NCI-H2196 treated with DMSO at 0.1 percent for 48 hours (cell line): ENCODE results near the gene ALDH2.
"Not testable (repeated sequence)": the region's sequence is repeated elsewhere in the genome, so short reads cannot be mapped to it uniquely, and the experiment has no call there.

ENCODE experiments used
- DNase-seq: peaks from one replicate; lab custom pipeline; 2025; ENCODE audit not compliant: unreplicated experiment; lab: John Stamatoyannopoulos, UW

Gene ALDH2

GRCh38 chr12:111824312-111824711, 57.6 kb downstream of the ALDH2 start:
- not testable (repeated sequence) for DNase-seq

GRCh38 chr12:111825509-111825908, 58.8 kb downstream of the ALDH2 start:
- DNase-seq: no peak

GRCh38 chr12:111826316-111826715, 59.6 kb downstream of the ALDH2 start:
- no peak for DNase-seq

GRCh38 chr12:111826992-111827391, 60.3 kb downstream of the ALDH2 start:
- no peak for DNase-seq

GRCh38 chr12:111827907-111828306, 61.2 kb downstream of the ALDH2 start:
- DNase-seq: no peak

- DNase-seq: no peak
These were observed 61.7 kb downstream of the ALDH2 start for GRCh38 chr12:111828338-111828979.

- not testable (repeated sequence) for DNase-seq
These were observed 62.9 kb downstream of the ALDH2 start for GRCh38 chr12:111829635-111830034.

GRCh38 chr12:111834740-111835386, 68.1 kb downstream of the ALDH2 start:
- DNase-seq: not testable (repeated sequence)

- not testable (repeated sequence) for DNase-seq
These were observed 68.9 kb downstream of the ALDH2 start for GRCh38 chr12:111835531-111836181.

- DNase-seq: no peak
These were observed 71.6 kb downstream of the ALDH2 start for GRCh38 chr12:111838353-111838752.

GRCh38 chr12:111840807-111841206, 74.1 kb downstream of the ALDH2 start:
- DNase-seq: no peak

- no peak for DNase-seq
These were observed 74.6 kb downstream of the ALDH2 start for GRCh38 chr12:111841236-111841749.

GRCh38 chr12:111841750-111842555, 75.2 kb downstream of the ALDH2 start, which contains the start of gene MAPKAPK5:
Gene MAPKAPK5 (plus strand): TSS chr12:111842228. CDS start chr12:111842734, 506 bp downstream.
- DNase-seq: peak; percentile 71

- DNase-seq: no peak
These were observed 76.0 kb downstream of the ALDH2 start for GRCh38 chr12:111842556-111843396.

GRCh38 chr12:111846016-111846415, 79.3 kb downstream of the ALDH2 start:
- no peak for DNase-seq

- no peak for DNase-seq
These were observed 83.8 kb downstream of the ALDH2 start for GRCh38 chr12:111850526-111850925.

- no peak for DNase-seq
These were observed 91.5 kb downstream of the ALDH2 start for GRCh38 chr12:111858186-111858585.

GRCh38 chr12:111858778-111859177, 92.0 kb downstream of the ALDH2 start:
- DNase-seq: no peak

GRCh38 chr12:111864913-111865312, 98.2 kb downstream of the ALDH2 start:
- DNase-seq: no peak
